Mesenchymal stem cell (in vitro differentiated cells and primary cell): ENCODE measurements around the gene SHANK1.

Experiments used
- DNase-seq: peaks from one replicate; pipeline ENCODE4 v3.0.0-alpha.2; 2013
- H2AFZ ChIP-seq: one replicate; pipeline ENCODE4 v1.6.1; 2013; ENCODE audit warnings: low read depth, mild to moderate bottlenecking, control low read depth, inconsistent platforms, low read length, moderate library complexity
- H2AK5ac ChIP-seq: 2 replicates; pipeline ENCODE4 v1.6.1; 2013; ENCODE audit warnings: low read length, moderate library complexity, mild to moderate bottlenecking, inconsistent platforms; ENCODE audit not compliant: severe bottlenecking
- H2BK120ac ChIP-seq: one replicate; pipeline ENCODE4 v1.6.1; 2013; ENCODE audit warnings: low read depth, mild to moderate bottlenecking, inconsistent platforms, low read length, moderate library complexity
- H2BK12ac ChIP-seq, 2 experiments: one replicate each; pipeline ENCODE4 v1.6.1; 2013; ENCODE audit warnings: inconsistent platforms in 2 of 2, low read length in 2 of 2, mild to moderate bottlenecking in 2 of 2, moderate library complexity in 2 of 2, control low read depth in 1 of 2
- H2BK15ac ChIP-seq: one replicate; pipeline ENCODE4 v1.6.1; 2013; ENCODE audit warnings: mild to moderate bottlenecking, low read depth, inconsistent platforms; ENCODE audit not compliant: poor library complexity, severe bottlenecking
- H2BK5ac ChIP-seq: 2 replicates; pipeline ENCODE4 v1.6.1; 2013; ENCODE audit warnings: low read depth, mild to moderate bottlenecking, low read length, control low read depth, inconsistent platforms; ENCODE audit not compliant: poor library complexity, severe bottlenecking
- H3K14ac ChIP-seq, 2 experiments: one replicate each; pipeline ENCODE4 v1.6.1; 2013; ENCODE audit warnings: inconsistent platforms in 2 of 2, low read length in 2 of 2, control low read depth in 1 of 2, mild to moderate bottlenecking in 1 of 2, moderate library complexity in 1 of 2
- H3K18ac ChIP-seq, 2 experiments: one replicate each; pipeline ENCODE4 v1.6.1; 2013; ENCODE audit warnings: inconsistent platforms in 2 of 2, low read length in 2 of 2, control low read depth in 1 of 2, low read depth in 1 of 2, mild to moderate bottlenecking in 1 of 2
- H3K23ac ChIP-seq, 2 experiments: one replicate each; pipeline ENCODE4 v1.6.1; 2013; ENCODE audit warnings: inconsistent platforms in 2 of 2, low read length in 2 of 2, mild to moderate bottlenecking in 2 of 2, moderate library complexity in 2 of 2, control low read depth in 1 of 2
- H3K27ac ChIP-seq: 2 replicates; pipeline ENCODE4 v1.5.1; 2013; ENCODE audit warnings: mild to moderate bottlenecking, moderate library complexity, low read length, control low read depth, inconsistent platforms; ENCODE audit not compliant: poor library complexity, severe bottlenecking
- H3K27me3 ChIP-seq, 2 experiments: 2 replicates each; pipeline versions ENCODE4 v1.6.1 to v1.7.0; 2013; ENCODE audit warnings: low read length in 2 of 2, mild to moderate bottlenecking in 2 of 2, moderate library complexity in 2 of 2, control low read depth in 1 of 2, inconsistent platforms in 1 of 2; ENCODE audit not compliant: control insufficient read depth in 1 of 2, insufficient read depth in 1 of 2
- H3K36me3 ChIP-seq, 2 experiments: 2 replicates each; pipeline versions ENCODE4 v1.6.1 to v1.7.0; 2013; ENCODE audit warnings: low read length in 2 of 2, control low read depth in 1 of 2, inconsistent platforms in 1 of 2, low read depth in 1 of 2, mild to moderate bottlenecking in 1 of 2; ENCODE audit not compliant: insufficient read depth in 2 of 2, control insufficient read depth in 1 of 2
- H3K4ac ChIP-seq, 2 experiments: one replicate each; pipeline ENCODE4 v1.6.1; 2013; ENCODE audit warnings: inconsistent platforms in 2 of 2, low read length in 2 of 2, mild to moderate bottlenecking in 2 of 2, moderate library complexity in 2 of 2, control low read depth in 1 of 2, low read depth in 1 of 2
- H3K4me1 ChIP-seq: 2 replicates; pipeline ENCODE4 v1.6.1; 2013; ENCODE audit warnings: low read depth, low read length, control low read depth; ENCODE audit not compliant: control insufficient read depth, insufficient read depth
- H3K4me2 ChIP-seq: 2 replicates; pipeline ENCODE4 v1.6.1; 2013; ENCODE audit warnings: low read length, mild to moderate bottlenecking, inconsistent platforms; ENCODE audit not compliant: poor library complexity, severe bottlenecking
- H3K4me3 ChIP-seq, 2 experiments: 2 replicates each; pipeline versions ENCODE4 v1.5.1 to v1.7.0; 2013; ENCODE audit warnings: low read length in 2 of 2, mild to moderate bottlenecking in 2 of 2, control low read depth in 1 of 2, low read depth in 1 of 2; ENCODE audit not compliant: insufficient read depth in 1 of 2
- H3K79me1 ChIP-seq: replicated peaks from 2 replicates; pipeline ENCODE4 v1.6.1; 2013; ENCODE audit warnings: mild to moderate bottlenecking, control low read depth, low read length, inconsistent platforms; ENCODE audit not compliant: poor library complexity, severe bottlenecking
- H3K9ac ChIP-seq: 2 replicates; pipeline ENCODE4 v1.7.0; 2013; ENCODE audit warnings: mild to moderate bottlenecking, low read length, moderate library complexity
- H3K9me3 ChIP-seq: 2 replicates; pipeline ENCODE4 v1.7.0; 2013; ENCODE audit warnings: mild to moderate bottlenecking, low read length; ENCODE audit not compliant: control insufficient read depth
- H4K8ac ChIP-seq: one replicate; pipeline ENCODE4 v1.6.1; 2013; ENCODE audit warnings: inconsistent platforms, mild to moderate bottlenecking, low read length, moderate library complexity
- H4K91ac ChIP-seq: one replicate; pipeline ENCODE4 v1.6.1; 2013; ENCODE audit warnings: mild to moderate bottlenecking, low read length, inconsistent platforms
- WGBS: methylation state at CpG from one replicate; pipeline ENCODE4 v1.1.7; 2013; ENCODE audit warnings: mixed read lengths; 5-methylcytosine and 5-hydroxymethylcytosine counted together

Gene SHANK1

GRCh38 chr19:50628551-50628950, 91.1 kb downstream of the SHANK1 start:
- no peak overlapping the region for H3K9ac ChIP-seq
- DNase-seq = no peak
- H3K79me1 ChIP-seq = no peaks in the 10 kb centered on the region
- H3K27me3 ChIP-seq = peaks cover 0 to 10% of the 10 kb centered on the region in 2 experiments
- WGBS = 100% methylated on average over 4 of the region's 7 CpGs
- H2AFZ ChIP-seq = no peak overlapping the region
- H3K23ac ChIP-seq = no peak overlapping the region
- no peak overlapping the region for H2BK15ac ChIP-seq
- H3K4ac ChIP-seq = no peak overlapping the region
- H4K91ac ChIP-seq = no peak overlapping the region
- no peaks in the 10 kb centered on the region for H3K4me1 ChIP-seq
- no peak overlapping the region for H3K14ac ChIP-seq
- no peak overlapping the region for H4K8ac ChIP-seq
- H2AK5ac ChIP-seq = no peak overlapping the region
- peaks cover 4% of the 10 kb centered on the region for H3K9me3 ChIP-seq
- no peak overlapping the region for H2BK120ac ChIP-seq
- no peak overlapping the region for H2BK12ac ChIP-seq
- H3K36me3 ChIP-seq = no peaks in the 10 kb centered on the region
- H2BK5ac ChIP-seq = no peak overlapping the region
- no peak overlapping the region for H3K18ac ChIP-seq
- H3K27ac ChIP-seq = no peak overlapping the region
- no peak overlapping the region for H3K4me2 ChIP-seq
- H3K4me3 ChIP-seq = no peak overlapping the region

- Histone ChIP-seq H3K36me3 (no peaks in the 10 kb centered on the region), H4K8ac (no peak overlapping the region), H2AFZ (no peak overlapping the region), H3K4me1 (no peaks in the 10 kb centered on the region), H3K79me1 (no peaks in the 10 kb centered on the region), H4K91ac (no peak overlapping the region), H2BK5ac (no peak overlapping the region), H2BK120ac (no peak overlapping the region), H3K27me3 (peaks cover 0 to 10% of the 10 kb centered on the region in 2 experiments), H3K4ac (no peak overlapping the region), H3K27ac (no peak overlapping the region), H3K23ac (no peak overlapping the region), H3K9ac (no peak overlapping the region), H3K18ac (no peak overlapping the region), H2BK12ac (no peak overlapping the region), H2AK5ac (no peak overlapping the region), H3K4me2 (no peak overlapping the region), H2BK15ac (no peak overlapping the region), H3K4me3 (no peak overlapping the region), H3K9me3 (no peaks in the 10 kb centered on the region), H3K14ac (no peak overlapping the region)
- DNase-seq = no peak
- 70% methylated on average over 4 of the region's 5 CpGs for WGBS
These were observed 91.5 kb downstream of the SHANK1 start for GRCh38 chr19:50628146-50628545.

- Histone ChIP-seq H3K18ac (no peak overlapping the region), H3K14ac (no peak overlapping the region), H2BK120ac (no peak overlapping the region), H2BK15ac (no peak overlapping the region), H2BK12ac (no peak overlapping the region), H2AK5ac (no peak overlapping the region), H3K9me3 (no peaks in the 10 kb centered on the region), H3K9ac (no peak overlapping the region), H2BK5ac (no peak overlapping the region), H3K27me3 (peaks cover 0 to 10% of the 10 kb centered on the region in 2 experiments), H4K8ac (no peak overlapping the region), H3K27ac (no peak overlapping the region), H3K79me1 (no peaks in the 10 kb centered on the region), H3K23ac (no peak overlapping the region), H3K4me1 (no peaks in the 10 kb centered on the region), H3K4me3 (no peak overlapping the region), H4K91ac (no peak overlapping the region), H3K36me3 (no peaks in the 10 kb centered on the region), H2AFZ (no peak overlapping the region), H3K4me2 (no peak overlapping the region), H3K4ac (no peak overlapping the region)
- 45% methylated on average over 3 of the region's 4 CpGs for WGBS
- no peak for DNase-seq
These were observed 92.8 kb downstream of the SHANK1 start for GRCh38 chr19:50626795-50627194.

- H3K36me3 ChIP-seq = no peaks in the 10 kb centered on the region
- no peak overlapping the region for H3K9ac ChIP-seq
- no peak overlapping the region for H2BK15ac ChIP-seq
- no peak overlapping the region for H2BK120ac ChIP-seq
- H3K14ac ChIP-seq = no peak overlapping the region
- no peak overlapping the region for H2AK5ac ChIP-seq
- DNase-seq = no peak
- H4K91ac ChIP-seq = no peak overlapping the region
- H2BK5ac ChIP-seq = no peak overlapping the region
- H2AFZ ChIP-seq = no peak overlapping the region
- H3K79me1 ChIP-seq = no peaks in the 10 kb centered on the region
- no peaks in the 10 kb centered on the region for H3K4me1 ChIP-seq
- H3K4ac ChIP-seq = no peak overlapping the region
- H3K27ac ChIP-seq = no peak overlapping the region
- WGBS = 37% methylated on average over 4 of the region's 4 CpGs
- peaks cover 0 to 10% of the 10 kb centered on the region in 2 experiments for H3K27me3 ChIP-seq
- no peak overlapping the region for H3K4me3 ChIP-seq
- H4K8ac ChIP-seq = no peak overlapping the region
- no peak overlapping the region for H3K18ac ChIP-seq
- no peaks in the 10 kb centered on the region for H3K9me3 ChIP-seq
- H2BK12ac ChIP-seq = no peak overlapping the region
- no peak overlapping the region for H3K23ac ChIP-seq
- no peak overlapping the region for H3K4me2 ChIP-seq
These were observed 93.6 kb downstream of the SHANK1 start for GRCh38 chr19:50626011-50626410.
